Panc1 (cell line): ENCODE results near the gene ENDOV.

Source experiments
- POLR2AphosphoS5 ChIP-seq: IDR thresholded peaks from 2 replicates; pipeline ENCODE4 v1.6.1; 2012; ENCODE audit warnings: mild to moderate bottlenecking, low read depth, low read length, moderate library complexity
- SIN3A ChIP-seq: IDR thresholded peaks from 2 replicates; pipeline ENCODE4 v1.6.1; 2012; ENCODE audit warnings: low read depth, mild to moderate bottlenecking, low read length, moderate library complexity, borderline replicate concordance; ENCODE audit not compliant: insufficient read depth
- TCF7L2 ChIP-seq: IDR thresholded peaks from 2 replicates; pipeline ENCODE4 v1.6.1; 2011; ENCODE audit warnings: mild to moderate bottlenecking, low read depth, low read length, inconsistent platforms
- TF ChIP-seq, protein P1 (sequence below): fragments of 450-650 bp; IDR thresholded peaks from 2 replicates; pipeline ENCODE4 v1.5.1; 2017; ENCODE audit warnings: mild to moderate bottlenecking
- TF ChIP-seq, protein P2 (sequence below), 2 experiments: IDR thresholded peaks; 2 replicates each; pipeline ENCODE4 v1.6.1; 2011 to 2012; ENCODE audit warnings: low read depth in 2 of 2, control low read depth in 1 of 2, low read length in 1 of 2, mild to moderate bottlenecking in 1 of 2, moderate library complexity in 1 of 2; ENCODE audit not compliant: insufficient read depth in 1 of 2

DNA sequence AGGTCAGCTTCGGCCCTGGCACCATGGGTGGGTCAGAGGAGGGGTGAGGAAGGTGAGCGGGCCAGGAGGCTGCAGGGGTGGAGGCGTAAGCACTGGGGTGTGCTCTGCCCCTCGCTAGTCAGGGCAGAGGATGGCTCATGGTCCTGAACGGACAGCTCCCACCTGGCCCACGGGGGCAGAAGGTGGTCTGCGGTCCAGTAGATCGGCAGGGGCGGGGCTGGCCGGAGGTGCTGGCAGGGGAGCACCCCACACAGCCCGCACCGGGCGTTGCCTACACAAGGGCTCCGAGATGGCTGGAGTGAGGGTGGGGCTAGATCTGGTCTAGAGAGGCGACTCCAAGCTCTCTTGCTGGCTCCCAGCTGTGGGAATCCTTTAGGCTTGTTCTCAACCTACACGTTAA lies 53.3 kb downstream of the ENDOV start:
- TF ChIP-seq, protein P1, sequence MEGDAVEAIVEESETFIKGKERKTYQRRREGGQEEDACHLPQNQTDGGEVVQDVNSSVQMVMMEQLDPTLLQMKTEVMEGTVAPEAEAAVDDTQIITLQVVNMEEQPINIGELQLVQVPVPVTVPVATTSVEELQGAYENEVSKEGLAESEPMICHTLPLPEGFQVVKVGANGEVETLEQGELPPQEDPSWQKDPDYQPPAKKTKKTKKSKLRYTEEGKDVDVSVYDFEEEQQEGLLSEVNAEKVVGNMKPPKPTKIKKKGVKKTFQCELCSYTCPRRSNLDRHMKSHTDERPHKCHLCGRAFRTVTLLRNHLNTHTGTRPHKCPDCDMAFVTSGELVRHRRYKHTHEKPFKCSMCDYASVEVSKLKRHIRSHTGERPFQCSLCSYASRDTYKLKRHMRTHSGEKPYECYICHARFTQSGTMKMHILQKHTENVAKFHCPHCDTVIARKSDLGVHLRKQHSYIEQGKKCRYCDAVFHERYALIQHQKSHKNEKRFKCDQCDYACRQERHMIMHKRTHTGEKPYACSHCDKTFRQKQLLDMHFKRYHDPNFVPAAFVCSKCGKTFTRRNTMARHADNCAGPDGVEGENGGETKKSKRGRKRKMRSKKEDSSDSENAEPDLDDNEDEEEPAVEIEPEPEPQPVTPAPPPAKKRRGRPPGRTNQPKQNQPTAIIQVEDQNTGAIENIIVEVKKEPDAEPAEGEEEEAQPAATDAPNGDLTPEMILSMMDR = no peak
- no peak for TF ChIP-seq POLR2AphosphoS5
- TF ChIP-seq, protein P2, sequence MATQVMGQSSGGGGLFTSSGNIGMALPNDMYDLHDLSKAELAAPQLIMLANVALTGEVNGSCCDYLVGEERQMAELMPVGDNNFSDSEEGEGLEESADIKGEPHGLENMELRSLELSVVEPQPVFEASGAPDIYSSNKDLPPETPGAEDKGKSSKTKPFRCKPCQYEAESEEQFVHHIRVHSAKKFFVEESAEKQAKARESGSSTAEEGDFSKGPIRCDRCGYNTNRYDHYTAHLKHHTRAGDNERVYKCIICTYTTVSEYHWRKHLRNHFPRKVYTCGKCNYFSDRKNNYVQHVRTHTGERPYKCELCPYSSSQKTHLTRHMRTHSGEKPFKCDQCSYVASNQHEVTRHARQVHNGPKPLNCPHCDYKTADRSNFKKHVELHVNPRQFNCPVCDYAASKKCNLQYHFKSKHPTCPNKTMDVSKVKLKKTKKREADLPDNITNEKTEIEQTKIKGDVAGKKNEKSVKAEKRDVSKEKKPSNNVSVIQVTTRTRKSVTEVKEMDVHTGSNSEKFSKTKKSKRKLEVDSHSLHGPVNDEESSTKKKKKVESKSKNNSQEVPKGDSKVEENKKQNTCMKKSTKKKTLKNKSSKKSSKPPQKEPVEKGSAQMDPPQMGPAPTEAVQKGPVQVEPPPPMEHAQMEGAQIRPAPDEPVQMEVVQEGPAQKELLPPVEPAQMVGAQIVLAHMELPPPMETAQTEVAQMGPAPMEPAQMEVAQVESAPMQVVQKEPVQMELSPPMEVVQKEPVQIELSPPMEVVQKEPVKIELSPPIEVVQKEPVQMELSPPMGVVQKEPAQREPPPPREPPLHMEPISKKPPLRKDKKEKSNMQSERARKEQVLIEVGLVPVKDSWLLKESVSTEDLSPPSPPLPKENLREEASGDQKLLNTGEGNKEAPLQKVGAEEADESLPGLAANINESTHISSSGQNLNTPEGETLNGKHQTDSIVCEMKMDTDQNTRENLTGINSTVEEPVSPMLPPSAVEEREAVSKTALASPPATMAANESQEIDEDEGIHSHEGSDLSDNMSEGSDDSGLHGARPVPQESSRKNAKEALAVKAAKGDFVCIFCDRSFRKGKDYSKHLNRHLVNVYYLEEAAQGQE (IDR thresholded peaks at IDR 0.05; ENCODE audit: insufficient read depth in 1 of 2, low read depth in 2 of 2, low read length in 1 of 2) = peak; percentile 78 to 87
- TF ChIP-seq SIN3A = no peak
- TF ChIP-seq TCF7L2 = 0 out of 2 replicates have a peak, but pooled peaks have one; percentile 19
